GM03348 (cell line): Measurements from ENCODE around the gene LRIT1.
"Not testable (repeated sequence)": the region's sequence is repeated elsewhere in the genome, so short reads cannot be mapped to it uniquely, and the experiment has no call there.

Experiments
- DNase-seq: peaks from one replicate; pipeline ENCODE4 v3.0.0; 2012; ENCODE audit warnings: low spot score

Gene LRIT1, protein sequence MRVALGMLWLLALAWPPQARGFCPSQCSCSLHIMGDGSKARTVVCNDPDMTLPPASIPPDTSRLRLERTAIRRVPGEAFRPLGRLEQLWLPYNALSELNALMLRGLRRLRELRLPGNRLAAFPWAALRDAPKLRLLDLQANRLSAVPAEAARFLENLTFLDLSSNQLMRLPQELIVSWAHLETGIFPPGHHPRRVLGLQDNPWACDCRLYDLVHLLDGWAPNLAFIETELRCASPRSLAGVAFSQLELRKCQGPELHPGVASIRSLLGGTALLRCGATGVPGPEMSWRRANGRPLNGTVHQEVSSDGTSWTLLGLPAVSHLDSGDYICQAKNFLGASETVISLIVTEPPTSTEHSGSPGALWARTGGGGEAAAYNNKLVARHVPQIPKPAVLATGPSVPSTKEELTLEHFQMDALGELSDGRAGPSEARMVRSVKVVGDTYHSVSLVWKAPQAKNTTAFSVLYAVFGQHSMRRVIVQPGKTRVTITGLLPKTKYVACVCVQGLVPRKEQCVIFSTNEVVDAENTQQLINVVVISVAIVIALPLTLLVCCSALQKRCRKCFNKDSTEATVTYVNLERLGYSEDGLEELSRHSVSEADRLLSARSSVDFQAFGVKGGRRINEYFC

DNA sequence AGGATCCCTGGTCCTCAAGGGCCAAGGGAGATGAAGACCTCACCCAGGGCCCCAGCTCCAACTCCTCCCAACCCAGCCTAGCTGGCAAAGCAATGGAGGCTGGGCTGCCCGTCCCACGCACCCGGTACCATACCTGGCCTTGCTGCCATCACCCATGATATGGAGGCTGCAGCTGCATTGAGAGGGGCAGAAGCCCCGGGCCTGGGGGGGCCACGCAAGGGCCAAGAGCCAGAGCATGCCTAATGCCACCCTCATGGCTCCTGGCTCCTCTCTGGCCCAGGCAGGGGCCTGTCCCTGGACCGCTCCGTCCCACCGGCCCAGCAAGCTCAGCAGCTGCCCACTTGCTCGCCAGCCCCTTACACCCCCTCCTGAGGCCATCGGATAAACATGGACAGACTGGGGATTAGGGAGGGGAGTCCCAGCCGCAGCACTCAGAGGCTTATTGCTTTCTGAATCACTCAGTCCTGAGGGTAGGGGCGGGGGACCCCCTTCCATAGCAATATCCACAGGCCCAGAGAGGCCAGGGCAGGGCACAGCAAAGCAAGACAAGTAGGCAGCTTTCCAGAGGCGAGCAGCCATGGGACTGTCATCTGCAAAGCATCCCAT lies at the start of gene LRIT1:
Gene LRIT1 (minus strand): TSS at position 362 of the 606 bp plus-strand sequence. CDS start 107 bp downstream, at position 255.
- no peak for DNase-seq

DNA sequence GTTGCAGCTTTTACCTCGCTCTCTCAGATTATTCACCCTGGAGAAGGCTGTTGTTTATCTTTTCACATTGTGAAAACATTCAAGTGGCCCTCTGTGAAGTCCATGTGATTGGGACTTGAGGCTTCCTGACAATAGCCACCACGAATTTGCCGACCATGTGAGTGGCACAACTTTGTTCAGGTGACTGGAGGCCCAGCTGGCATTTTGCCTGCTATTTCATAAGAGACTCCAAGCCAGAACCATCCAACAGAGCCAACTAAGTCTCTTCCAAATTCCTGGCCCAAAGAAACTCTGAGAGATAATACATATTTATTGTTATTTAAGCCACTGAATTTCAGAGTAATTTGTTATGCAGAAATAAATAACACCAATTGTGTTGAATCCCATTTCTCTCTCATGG lies 48.9 kb upstream of the LRIT1 start:
- DNase-seq: no peak

DNA sequence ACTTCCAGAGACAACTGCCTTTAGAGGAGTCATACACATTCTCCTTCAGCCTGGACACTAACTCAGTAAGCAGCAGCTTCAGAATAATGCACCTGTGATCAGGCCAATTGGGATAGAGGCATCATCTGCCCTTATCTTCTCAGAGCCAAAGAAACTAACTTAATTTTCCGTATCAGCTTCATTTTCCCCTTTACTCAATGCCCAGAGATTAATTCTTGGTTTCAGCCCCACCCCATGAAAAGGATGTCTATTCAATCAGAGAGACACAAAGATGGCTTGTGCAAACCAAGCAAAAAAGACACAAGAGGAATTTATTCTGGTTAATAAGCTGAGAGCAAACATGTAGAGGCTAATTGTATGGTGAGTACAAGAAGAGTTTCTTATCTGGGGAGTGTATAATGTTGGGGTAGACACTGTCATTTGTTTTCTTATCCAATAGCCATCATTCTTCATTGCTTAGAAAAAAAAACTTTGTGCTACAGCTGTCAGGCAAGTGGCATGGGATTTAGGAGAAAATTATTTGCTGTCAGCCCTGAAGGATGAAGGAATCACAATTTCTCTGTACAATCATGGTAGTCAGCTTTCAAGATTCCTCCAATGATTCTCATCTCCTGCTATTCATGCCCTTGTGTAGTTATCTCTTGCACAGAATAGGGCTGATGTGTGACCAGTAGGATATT lies 48.3 kb upstream of the LRIT1 start:
- no peak for DNase-seq

DNA sequence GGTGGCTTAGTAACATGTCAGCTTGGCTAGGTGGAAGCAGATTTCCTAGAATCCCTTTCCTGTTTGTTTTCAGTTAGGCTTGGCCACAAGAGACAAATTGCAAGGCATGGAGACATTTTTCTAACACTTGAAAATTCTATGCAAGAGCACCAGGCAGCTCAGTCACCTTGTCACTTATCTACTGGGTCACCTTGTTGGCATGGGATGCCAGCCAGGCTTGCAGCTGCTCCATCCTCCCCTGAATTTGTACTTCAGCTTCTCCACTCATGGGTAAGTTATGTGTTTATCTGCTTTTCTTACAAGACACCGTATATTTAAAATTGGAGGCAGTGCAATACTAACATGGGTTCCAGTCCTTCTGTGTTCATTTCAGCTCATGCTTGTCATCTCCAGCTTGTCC lies 46.8 kb upstream of the LRIT1 start:
- DNase-seq: no peak

DNA sequence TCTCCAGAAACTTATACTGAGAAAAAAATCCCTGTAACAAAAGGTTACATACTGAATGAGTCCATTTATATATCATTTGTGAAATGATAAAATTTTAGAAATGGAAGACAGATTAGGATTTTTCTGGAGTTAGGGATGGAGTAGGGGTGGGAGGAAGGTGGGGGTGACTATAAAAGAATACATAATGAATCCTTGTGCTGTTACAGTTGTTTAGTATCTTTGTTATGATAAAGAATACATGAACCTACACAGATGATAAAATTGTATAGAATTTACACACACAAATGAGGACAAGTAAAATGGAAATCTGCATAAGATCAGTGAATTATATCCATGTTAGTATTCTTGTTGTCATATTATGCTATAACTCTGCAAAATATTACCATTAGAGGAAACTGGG lies 45.3 kb upstream of the LRIT1 start:
- no peak for DNase-seq

DNA sequence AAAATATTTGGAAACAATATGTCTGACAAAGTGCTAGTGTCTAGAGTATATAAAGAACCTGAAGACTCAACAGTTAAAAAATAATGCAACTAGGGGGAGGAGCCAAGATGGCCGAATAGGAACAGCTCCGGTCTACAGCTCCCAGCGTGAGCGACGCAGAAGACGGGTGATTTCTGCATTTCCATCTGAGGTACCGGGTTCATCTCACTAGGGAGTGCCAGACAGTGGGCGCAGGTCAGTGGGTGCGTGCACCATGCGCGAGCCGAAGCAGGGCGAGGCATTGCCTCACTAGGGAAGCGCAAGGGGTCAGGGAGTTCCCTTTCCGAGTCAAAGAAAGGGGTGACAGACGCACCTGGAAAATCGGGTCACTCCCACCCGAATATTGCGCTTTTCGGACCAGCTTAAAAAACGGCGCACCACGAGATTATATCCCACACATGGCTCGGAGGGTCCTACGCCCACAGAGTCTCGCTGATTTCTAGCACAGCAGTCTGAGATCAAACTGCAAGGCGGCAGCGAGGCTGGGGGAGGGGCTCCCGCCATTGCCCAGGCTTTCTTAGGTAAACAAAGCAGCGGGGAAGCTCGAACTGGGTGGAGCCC lies 38.6 kb upstream of the LRIT1 start:
- not testable (repeated sequence) for DNase-seq

DNA sequence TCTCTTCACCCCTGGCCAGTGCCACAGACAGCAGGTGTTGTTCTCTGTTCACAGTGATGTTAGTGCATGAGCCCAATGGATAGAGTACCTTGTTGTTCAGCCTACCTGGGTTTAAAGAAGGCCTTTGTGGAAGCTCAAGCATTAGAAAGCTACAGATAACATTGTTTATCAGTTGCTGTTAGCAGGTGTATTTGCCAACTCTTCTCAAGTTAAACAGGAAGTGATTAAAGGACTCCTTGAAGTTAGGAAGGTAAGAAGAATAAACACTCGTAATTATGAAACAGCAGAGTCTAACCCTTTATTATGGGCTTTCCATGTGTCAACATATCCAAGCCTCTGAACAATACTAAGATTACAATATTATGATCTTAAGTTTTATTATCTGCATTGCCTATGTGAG lies 29.4 kb upstream of the LRIT1 start:
- DNase-seq: no peak

DNA sequence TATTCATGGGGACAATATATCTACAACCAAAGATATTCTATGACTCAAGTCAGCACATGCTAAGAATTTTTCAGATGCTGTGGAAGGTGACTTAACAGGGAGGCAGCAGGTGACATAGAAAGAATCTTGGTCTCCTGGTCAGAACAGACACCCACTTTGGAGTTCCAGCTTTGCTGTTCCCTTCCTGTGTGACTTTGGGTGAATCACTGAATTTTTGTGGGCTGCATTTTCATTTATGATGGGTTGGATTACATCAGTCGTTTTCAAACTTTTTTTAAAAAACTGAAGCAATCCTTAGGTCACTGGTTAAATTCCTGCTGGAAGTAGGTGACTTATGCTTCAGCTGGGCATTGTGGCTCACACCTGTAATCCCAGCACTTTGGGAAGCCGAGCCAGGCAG lies 28.4 kb upstream of the LRIT1 start:
- peak; percentile 69 for DNase-seq

DNA sequence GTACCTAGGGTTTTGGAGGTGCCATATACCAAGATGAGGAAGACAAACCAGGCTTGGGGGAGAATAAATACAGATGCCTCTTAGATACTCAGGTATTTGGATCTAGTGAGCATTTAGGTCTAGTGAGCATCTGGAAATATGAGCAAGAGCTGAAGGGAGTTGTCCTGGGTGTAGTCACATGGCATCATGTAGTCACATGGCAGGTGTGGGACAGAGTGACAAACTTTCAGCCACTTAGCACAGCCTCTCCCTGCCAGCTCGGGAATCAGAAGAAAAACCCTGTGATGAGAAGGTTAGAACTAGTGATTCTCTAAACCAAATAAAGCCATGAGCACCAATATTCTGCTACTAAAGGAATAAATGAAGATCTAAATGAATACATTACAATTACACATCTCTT lies 27.8 kb upstream of the LRIT1 start:
- DNase-seq: no peak

DNA sequence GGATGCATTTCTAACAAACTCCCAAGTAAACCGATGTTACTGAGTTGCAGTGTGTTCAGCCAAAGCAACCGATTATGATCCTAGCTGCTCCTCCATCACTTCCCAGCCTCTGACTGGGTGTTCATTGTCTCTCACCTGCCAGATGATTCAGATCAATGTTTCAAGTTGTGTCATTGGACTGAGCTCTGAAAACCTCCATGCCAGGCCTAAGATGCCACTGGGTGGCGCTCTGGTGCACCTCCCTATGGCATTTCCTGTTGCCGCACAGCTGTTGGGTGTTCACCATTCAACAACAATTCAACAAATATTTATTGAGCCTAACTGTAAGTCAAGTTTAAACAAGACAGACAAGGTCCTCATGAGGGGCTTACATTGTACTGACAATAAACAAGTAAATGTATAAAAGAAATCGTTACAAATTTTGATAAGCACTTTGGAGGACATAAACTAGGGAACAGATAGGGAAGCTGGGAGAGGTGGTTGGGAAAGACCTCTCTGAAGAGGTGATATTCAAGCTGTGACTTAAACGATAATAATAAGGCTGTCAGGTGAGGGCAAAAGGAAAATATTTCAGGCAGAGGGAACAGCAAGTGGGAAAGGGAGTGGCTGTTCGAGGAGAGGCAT lies 26.3 kb upstream of the LRIT1 start:
- peak; percentile 48 for DNase-seq

DNA sequence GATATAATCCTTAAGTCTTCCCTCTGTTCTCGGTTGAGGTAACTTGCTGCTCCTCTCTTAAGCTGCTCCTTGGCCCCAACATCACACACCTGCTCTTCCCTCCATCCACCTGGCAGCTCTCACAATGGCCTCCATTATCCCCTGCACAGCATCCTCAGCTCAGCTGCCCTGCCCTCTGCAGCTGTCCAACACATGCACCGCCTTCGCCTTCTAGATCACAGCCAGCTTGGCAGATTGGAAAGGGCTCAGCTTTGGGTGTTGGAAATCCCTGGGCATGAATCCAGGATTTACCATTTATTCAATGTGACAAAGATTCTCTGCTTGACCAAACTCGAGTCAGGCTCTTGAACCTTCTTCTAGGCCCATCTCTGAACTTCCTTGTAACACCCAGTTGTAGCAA lies 24.1 kb upstream of the LRIT1 start:
- DNase-seq: no peak

DNA sequence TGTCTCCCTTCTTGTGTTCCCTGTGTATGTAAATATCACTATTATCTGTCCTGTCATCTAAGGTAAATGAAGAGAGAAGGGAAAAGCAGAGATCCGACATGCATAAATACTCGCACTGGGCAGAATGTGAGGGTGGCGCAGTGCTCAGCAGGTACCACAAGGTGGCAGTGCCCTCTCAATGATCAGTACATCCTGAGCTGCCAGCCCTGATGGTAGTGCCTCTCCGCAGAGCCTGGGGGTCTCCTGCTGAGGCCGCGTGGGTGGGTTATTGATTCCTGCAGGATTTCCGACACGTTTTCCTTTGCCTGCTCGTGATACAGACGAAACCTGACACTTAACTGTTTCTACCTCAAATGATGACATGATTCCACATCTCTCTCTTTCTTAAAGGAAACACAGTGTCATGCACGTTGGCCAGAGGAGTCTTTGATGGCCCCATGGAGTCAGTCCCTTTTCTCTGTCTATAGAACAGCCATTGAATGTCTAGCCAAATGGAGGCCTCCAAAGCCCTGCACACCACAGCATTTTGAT lies 23.3 kb upstream of the LRIT1 start:
- DNase-seq: peak; percentile 84

DNA sequence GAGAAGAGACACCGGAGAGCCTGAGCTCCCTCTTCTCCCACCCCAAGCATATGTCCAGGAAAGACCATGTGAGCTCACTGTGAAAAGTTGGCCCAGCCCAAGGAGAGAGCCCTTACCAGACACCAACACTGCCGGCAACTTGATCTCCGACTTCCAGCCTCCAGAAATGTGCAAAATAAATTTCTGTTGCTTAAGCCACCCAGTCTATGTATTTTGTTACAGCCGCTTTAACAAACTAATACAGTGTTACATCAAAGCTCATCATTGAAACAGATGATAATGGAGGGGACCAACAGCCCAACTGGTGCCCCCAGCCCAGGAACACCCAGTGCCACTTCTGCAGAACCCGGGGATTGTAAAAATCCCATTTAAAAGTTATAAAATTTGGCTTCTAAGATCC lies 22.4 kb upstream of the LRIT1 start:
- DNase-seq: no peak

DNA sequence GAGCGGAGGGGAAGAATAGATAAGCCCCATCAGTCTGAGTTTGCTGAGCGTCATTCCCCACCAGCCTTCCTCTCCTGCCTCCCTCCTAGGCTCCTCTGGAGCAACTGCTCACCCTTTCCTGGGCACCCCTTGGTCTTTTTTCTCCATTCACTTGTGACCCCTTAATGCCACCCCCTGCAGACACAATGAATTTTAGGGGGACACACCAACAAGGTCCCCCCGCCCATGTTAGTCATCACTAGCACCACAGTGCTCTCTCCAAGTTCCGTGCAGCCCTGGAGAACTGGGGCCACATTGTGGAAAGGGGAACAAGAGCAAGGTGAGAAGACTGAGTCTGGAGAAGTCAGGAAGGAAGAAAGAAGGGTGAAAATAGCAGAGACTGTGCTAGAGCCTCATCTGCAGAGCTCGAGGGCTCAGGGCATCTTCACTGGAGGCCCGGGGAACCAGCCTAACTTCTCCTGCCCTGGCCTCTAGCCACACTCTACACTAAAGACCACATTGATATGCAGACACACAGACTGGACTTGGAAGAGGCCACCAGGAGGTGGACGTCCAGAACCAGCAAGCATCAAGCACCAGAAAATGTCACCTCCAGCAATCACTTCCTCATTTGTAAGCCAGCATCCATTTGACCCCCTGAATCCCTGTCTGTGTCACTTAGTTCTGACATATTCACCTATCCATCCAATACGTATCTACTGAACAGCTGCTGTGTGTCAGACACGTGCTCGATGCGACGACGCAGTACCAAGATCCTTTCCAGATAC lies 21.0 kb upstream of the LRIT1 start:
- DNase-seq: no peak

DNA sequence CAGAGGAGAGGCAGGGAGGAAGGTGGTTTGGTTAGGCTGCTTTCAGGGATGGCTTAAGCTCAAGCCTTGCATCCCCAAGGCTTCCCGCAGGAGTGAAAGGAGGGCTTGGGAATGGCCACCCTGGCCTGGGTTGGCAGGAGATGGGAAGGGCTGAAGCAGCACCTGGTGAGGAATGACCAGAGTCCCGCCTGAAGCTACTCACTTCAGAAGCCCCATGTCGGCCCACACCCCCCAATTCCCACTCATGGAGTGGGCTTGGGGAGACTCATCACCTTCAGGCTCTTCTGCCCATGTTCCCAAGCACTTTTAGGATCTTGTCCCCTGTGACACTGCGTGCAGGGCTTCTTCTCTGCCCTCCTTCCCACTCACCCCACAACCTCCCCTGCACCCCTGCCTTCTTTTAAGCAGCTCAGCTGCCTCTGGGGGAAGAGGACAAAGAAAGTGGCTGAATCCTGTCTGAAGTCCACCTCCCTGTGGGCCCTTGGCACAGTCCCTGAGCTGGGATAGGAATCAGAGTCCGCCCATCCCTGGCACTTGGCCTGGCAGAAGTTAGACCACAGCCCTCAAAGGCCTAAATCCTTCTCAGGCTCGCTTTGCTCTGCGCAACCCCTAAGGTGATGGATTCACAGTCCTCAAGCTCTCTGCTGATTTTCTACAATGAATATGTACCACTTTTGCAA lies 20.0 kb upstream of the LRIT1 start:
- no peak for DNase-seq

DNA sequence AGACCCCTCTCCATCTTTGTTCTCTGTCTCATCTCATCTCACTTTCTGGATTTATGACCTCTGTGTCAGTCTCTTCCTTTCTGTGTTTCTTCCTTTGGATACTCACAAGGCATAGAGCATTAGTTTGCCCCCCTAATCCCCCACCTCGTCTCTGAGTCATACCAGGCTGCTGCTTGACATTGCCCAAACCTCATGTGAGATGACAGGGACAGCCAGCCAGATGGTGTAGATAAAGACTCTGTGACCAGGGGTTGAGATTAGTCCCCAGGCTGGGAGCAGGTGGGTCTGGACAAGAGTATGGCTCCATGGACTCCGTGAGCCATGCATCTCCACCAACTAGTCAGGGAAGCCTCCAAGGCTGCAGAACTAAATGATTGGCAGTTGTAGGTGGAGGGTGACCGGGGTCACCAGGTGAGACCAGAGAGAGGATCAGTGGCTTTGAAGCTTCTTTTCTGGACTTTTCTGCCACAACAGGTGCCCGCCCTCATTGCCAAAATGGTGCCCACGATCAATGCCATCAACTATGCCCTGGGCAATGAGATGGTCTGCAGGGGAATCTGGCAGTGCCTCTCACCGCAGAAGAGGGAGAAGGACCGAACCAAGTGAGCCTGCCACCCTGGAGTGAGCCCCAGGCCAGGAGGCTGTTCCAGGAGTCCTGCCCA lies 16.8 kb upstream of the LRIT1 start:
- DNase-seq: no peak

DNA sequence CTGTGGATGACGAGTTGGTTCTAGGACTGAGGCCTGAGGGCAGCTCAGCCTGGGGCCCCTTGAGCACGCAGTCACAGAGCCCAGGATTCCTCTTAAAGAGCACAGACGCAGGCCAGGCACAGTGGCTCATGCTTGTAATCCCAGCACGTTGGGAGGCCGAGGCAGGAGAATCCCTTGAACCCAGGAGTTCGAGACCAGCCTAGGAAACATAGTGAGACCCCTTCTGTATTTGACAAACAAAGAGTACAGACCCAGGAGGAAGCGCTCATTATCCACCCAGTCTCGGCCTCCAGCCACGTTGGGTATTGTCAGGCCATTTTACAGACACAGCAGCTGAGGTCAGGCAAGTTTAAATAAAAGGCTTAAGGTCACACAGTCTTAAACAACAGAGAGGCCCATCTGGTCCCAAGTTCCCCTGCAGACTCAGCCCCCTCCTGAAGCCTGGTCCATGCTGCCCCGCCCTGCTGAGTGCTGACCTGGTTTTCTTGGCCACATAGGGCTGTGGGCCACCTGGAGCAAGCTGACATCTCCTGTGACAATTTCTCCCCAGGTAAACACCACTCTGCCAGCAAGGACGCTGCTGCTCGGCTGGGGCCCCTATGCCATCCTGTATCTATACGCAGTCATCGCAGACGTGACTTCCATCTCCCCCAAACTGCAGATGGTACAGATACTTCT lies 16.1 kb upstream of the LRIT1 start:
- DNase-seq: no peak

DNA sequence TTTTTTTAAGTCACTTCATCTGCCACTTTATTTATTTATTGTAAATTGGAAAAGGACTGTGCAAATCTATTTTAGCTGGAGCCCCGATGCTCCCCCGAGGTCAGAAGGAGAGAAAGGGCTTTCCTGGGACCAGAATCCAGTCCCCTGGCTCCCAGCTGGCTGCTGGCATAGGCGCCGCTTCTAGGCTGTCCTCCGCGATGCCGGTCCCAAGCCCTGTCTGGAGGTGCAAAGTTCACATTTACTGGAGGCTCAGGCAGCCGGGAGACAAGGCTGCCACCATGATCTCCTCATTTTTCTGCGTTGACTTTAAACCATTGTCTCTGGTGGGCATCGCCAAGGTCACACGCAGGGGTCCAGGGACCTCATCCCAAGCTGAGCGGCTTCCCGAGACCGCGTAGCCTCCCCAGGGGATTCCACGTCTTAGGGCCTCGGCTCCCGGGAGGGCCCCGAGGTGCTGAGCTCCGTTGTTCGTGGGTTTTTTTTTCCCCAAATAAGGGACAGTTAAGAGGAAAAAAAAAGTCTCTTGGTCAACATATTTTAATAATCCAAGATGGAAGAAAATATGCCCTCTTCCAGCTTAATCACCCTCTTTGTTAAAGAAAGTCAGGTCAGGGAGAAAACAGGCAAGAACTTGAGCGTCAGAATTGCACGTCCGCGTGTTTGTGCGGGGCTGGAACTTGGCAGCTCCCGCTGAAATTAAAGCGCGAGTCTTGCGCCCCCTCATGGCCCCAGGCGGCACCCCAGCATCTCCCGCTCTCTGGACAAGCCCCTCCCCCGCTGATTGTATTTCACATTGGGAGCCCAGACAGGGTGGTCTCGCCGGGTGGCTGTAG lies 15.4 kb upstream of the LRIT1 start:
- peak; percentile 72 for DNase-seq
